Activated naive CD4-positive, alpha-beta T cell treated with anti-CD3 and anti-CD28 coated beads for 36 hours (primary cell): Measurements from ENCODE around the gene AEBP2. TPM values are rescaled to one million over a fixed set of nuclear protein-coding genes. Genes with fewer than 3 reads are reported as not detected.
"Not testable (repeated sequence)": the region's sequence is repeated elsewhere in the genome, so short reads cannot be mapped to it uniquely, and the experiment has no call there.

Source experiments
- CTCF ChIA-PET: fragments of 350-600 bp; sonication (Branson Sonifier 250); formaldehyde crosslinking; loops from one replicate; lab custom pipeline; 2021; ENCODE audit warnings: antibody characterized with exemption; lab: Charles Lee
- DNase-seq: peaks from one replicate; pipeline ENCODE4 v3.0.0-alpha.2; 2020
- H3K27ac Mint-ChIP-seq: one replicate; pipeline ENCODE4 v1.8.0; 2021; ENCODE audit warnings: mild to moderate bottlenecking, mixed read lengths
- H3K27me3 Mint-ChIP-seq: one replicate; pipeline ENCODE4 v1.8.0; 2021; ENCODE audit warnings: low read depth, mixed read lengths
- H3K36me3 Mint-ChIP-seq: one replicate; pipeline ENCODE4 v1.8.0; 2021; ENCODE audit warnings: low read depth, mixed read lengths
- H3K4me1 Mint-ChIP-seq: one replicate; pipeline ENCODE4 v1.8.0; 2021; ENCODE audit warnings: low read depth, mixed read lengths
- H3K4me3 Mint-ChIP-seq: one replicate; pipeline ENCODE4 v1.8.0; 2021; ENCODE audit warnings: mild to moderate bottlenecking, moderate library complexity, mixed read lengths
- H3K9me3 Mint-ChIP-seq: one replicate; pipeline ENCODE4 v1.8.0; 2021; ENCODE audit warnings: mixed read lengths
- intact Hi-C: fragments of 100-400 bp; cut with micrococcal nuclease; formaldehyde crosslinking; loops from one replicate; pipeline ENCODE4 v1.15.1; 2023
- total RNA-seq, 2 experiments: library from RNA; stranded (reverse); gene quantifications; one replicate each; pipeline ENCODE4 v1.2.3, GENCODE V29; 2021

AEBP2 gene
- total RNA-seq, 2 experiments from 2014 or later: 32.4 to 35.2 TPM

DNA sequence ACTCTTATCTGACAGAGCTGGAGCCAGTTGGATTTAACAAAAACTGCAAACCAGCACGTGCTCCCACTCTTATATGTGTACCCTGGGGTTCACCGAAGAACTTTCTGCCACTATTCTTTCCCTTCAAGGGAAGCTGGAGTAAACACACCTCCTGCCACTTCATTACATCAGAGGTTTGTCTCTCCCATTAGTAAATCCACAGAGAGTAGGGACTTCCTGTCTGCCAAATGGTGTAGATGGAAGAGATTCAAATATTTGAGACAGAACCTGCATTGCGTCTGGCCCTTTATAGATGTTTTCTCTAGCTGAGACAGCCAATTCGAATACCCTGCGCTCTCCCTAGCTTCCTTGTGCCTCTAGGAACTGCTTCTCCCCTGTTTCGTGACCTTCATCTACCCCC lies 29.1 kb upstream of the AEBP2 start:
- H3K9me3 Mint-ChIP-seq: no peaks in the 10 kb centered on the region
- no peak overlapping the region for H3K27ac Mint-ChIP-seq
- H3K36me3 Mint-ChIP-seq: no peaks in the 10 kb centered on the region
- no peaks in the 10 kb centered on the region for H3K4me1 Mint-ChIP-seq
- CTCF ChIA-PET: no interaction called here
- DNase-seq: no peak
- intact Hi-C loops: no loop called here
- no peaks in the 10 kb centered on the region for H3K27me3 Mint-ChIP-seq
- no peak overlapping the region for H3K4me3 Mint-ChIP-seq

DNA sequence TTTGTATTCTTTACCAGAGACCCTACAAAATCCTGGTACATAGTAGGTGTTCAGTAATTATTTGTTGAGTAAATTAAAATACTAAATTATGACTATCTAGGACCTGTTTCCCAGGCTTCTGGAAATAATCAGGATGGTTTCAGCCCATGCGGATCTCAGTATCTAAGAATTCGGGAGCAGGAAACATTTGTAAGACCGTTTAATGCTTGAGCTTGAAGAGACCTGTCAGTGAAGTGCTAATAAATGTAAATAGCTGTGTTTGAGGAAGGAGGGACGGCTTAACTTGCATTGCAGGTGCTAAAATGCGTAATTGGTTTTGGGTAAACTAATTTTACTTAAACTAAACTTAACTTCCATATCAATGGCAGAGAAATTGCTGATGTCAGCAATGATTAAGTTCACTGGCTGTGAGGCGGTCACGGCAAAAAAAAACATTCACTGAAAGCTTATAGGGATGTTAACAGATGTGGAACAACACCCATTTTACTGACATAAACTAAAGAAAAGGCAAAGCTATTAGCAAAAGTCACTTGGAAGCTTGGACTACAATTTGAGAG lies 28.6 kb upstream of the AEBP2 start:
- Mint-ChIP-seq H3K4me3 (no peak overlapping the region), H3K4me1 (no peaks in the 10 kb centered on the region), H3K27me3 (no peaks in the 10 kb centered on the region), H3K9me3 (no peaks in the 10 kb centered on the region), H3K36me3 (no peaks in the 10 kb centered on the region), H3K27ac (no peak overlapping the region)
- CTCF ChIA-PET: interaction anchor here (0.6 kb wide), 1 partner anchor 447 kb away, joined by 3 read pairs; no protein-coding TSS in a partner anchor
- no peak for DNase-seq
- intact Hi-C loops: no loop called here

- Mint-ChIP-seq H3K9me3 (no peaks in the 10 kb centered on the region), H3K27ac (no peak overlapping the region), H3K27me3 (no peaks in the 10 kb centered on the region), H3K4me3 (no peak overlapping the region), H3K36me3 (no peaks in the 10 kb centered on the region), H3K4me1 (no peaks in the 10 kb centered on the region)
- CTCF ChIA-PET: interaction anchor here (0.6 kb wide), 1 partner anchor 448 kb away, joined by 3 read pairs; no protein-coding TSS in a partner anchor
- no peak for DNase-seq
- intact Hi-C loops: no loop called here
Observed at GRCh38 chr12:19411234-19412204, 27.8 kb upstream of the AEBP2 start.

DNA sequence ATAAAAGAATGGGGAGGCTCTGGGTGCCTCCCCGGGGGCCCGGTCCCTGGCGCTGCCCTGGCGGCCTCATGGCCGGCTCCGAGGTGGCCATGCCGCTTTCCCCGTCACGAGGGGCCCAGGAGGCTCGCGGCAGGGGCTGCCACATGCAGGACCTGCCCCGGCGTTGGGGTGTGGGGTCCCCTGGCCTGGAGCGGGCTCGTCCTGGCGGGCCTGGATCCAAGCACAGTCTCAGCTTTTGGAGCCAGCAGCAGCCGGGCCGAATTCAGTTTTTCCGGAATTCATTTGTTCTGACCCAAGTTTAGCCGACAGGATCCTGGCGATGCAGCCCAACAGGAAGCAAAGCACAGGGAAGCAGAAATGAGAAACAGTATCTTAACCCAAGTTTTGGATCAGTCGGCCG lies 26.4 kb upstream of the AEBP2 start:
- DNase-seq: no peak
- Mint-ChIP-seq H3K9me3 (no peaks in the 10 kb centered on the region), H3K27me3 (no peaks in the 10 kb centered on the region), H3K27ac (no peak overlapping the region), H3K4me3 (no peak overlapping the region), H3K4me1 (no peaks in the 10 kb centered on the region), H3K36me3 (no peaks in the 10 kb centered on the region)
- CTCF ChIA-PET: no interaction called here
- intact Hi-C loops: no loop called here

DNA sequence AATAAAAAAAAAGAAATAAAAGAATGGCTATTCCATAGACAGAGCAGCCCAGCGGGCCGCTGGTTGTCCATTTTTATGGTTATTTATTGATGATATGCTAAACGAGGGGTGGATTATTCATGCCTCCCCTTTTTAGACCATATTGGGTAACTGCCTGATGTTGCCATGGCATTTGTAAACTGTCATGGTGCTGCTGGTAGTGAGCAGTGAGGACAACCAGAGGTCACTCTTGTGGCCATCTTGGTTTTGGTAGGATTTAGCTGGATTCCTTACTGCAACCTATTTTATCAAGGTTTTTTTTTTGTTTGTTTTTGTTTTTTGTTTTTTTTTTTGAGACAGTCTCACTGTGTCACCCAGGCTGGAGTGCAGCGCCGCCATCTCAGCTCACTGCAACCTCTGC lies 25.7 kb upstream of the AEBP2 start:
- H3K27me3 Mint-ChIP-seq, DNase-seq, H3K27ac Mint-ChIP-seq, intact Hi-C loops, H3K4me1 Mint-ChIP-seq, H3K9me3 Mint-ChIP-seq, H3K4me3 Mint-ChIP-seq, CTCF ChIA-PET, H3K36me3 Mint-ChIP-seq: not testable (repeated sequence)

GRCh38 chr12:19415563-19415962 lies 23.7 kb upstream of the AEBP2 start:
- DNase-seq: no peak
- H3K27me3 Mint-ChIP-seq: no peaks in the 10 kb centered on the region
- intact Hi-C loops: no loop called here
- no peak overlapping the region for H3K4me3 Mint-ChIP-seq
- no peaks in the 10 kb centered on the region for H3K4me1 Mint-ChIP-seq
- CTCF ChIA-PET: no interaction called here
- no peaks in the 10 kb centered on the region for H3K9me3 Mint-ChIP-seq
- H3K36me3 Mint-ChIP-seq: no peaks in the 10 kb centered on the region
- no peak overlapping the region for H3K27ac Mint-ChIP-seq

GRCh38 chr12:19419086-19419485 lies 20.2 kb upstream of the AEBP2 start:
- CTCF ChIA-PET: no interaction called here
- Mint-ChIP-seq H3K27ac (no peak overlapping the region), H3K27me3 (no peaks in the 10 kb centered on the region), H3K9me3 (no peaks in the 10 kb centered on the region), H3K4me1 (peaks cover 2% of the 10 kb centered on the region), H3K4me3 (no peak overlapping the region), H3K36me3 (no peaks in the 10 kb centered on the region)
- no peak for DNase-seq
- intact Hi-C loops: no loop called here

- Mint-ChIP-seq H3K4me3 (no peak overlapping the region), H3K27me3 (no peaks in the 10 kb centered on the region), H3K27ac (no peak overlapping the region), H3K4me1 (peaks cover 2% of the 10 kb centered on the region), H3K9me3 (no peaks in the 10 kb centered on the region), H3K36me3 (no peaks in the 10 kb centered on the region)
- DNase-seq: no peak
- CTCF ChIA-PET: no interaction called here
- intact Hi-C loops: no loop called here
Observed at GRCh38 chr12:19421503-19422282, 17.6 kb upstream of the AEBP2 start.

DNA sequence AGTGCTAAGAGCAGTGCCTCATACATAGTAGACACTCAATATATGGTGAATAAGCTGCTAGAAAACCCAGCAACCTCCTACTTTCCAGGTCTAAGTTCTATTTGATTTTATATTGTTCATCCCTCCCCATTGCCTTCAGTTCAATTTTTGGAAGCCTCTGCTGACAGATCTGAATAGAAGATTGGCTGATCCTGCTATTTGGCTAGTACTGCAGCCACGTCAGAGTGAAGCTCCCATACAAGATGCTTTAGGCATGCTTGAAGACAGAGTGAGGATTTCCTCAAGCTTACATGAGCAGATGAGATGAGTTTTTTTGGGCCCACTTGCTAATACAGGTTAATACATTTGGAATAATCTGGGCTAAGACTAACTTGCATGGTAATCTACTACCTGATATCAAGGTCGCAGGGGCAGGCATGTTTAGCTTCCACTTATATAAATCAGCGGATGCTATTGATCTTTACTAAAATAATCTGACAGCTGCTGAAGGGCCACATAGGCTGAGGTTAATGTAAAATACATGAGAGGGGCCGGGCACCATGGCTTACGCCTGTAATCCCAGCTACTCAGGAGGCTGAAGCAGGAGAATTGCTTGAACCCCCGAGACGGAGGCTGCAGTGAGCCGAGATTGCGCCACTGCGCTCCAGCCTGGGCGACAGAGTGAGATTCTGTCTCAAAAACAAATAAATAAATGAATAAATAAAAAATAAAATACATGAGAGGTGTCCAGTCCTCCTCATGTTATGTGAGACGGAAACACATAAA lies 15.9 kb upstream of the AEBP2 start:
- Mint-ChIP-seq H3K27me3 (no peaks in the 10 kb centered on the region), H3K9me3 (no peaks in the 10 kb centered on the region), H3K36me3 (no peaks in the 10 kb centered on the region), H3K27ac (no peak overlapping the region), H3K4me1 (peaks cover 2% of the 10 kb centered on the region), H3K4me3 (no peak overlapping the region)
- intact Hi-C loops: no loop called here
- no peak for DNase-seq
- CTCF ChIA-PET: no interaction called here

GRCh38 chr12:19428246-19428645 lies 11.0 kb upstream of the AEBP2 start:
- Mint-ChIP-seq H3K4me3 (no peak overlapping the region), H3K27me3 (no peaks in the 10 kb centered on the region), H3K27ac (no peak overlapping the region), H3K36me3 (no peaks in the 10 kb centered on the region), H3K9me3 (peaks cover 3% of the 10 kb centered on the region), H3K4me1 (peaks cover 14% of the 10 kb centered on the region)
- intact Hi-C loops: no loop called here
- no peak for DNase-seq
- CTCF ChIA-PET: no interaction called here

GRCh38 chr12:19429491-19429890 lies 9.8 kb upstream of the AEBP2 start:
- H3K36me3 Mint-ChIP-seq, H3K9me3 Mint-ChIP-seq, intact Hi-C loops, H3K27ac Mint-ChIP-seq, H3K4me3 Mint-ChIP-seq, DNase-seq, H3K27me3 Mint-ChIP-seq, CTCF ChIA-PET: not testable (repeated sequence)
- H3K4me1 Mint-ChIP-seq: peaks cover 16% of the 10 kb centered on the region

DNA sequence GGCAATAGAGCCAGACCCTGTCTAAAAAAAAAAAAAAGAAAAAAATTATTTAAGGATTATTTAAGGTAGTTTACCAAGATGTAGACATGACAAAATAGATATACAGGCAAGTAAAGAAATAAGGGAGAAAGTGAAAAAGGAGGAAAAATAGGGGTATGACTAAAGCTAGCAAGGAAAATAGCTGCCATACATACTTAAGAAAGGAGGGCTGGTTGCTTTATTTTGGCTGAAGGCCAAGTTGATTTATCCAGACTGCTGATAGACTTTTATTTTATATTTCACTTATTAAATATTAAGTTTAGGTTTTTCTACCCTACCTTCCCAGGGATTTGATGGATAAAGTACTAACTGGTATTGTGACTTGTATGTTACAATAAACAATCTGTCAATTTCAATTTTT lies 8.3 kb upstream of the AEBP2 start:
- CTCF ChIA-PET: interaction anchor here (0.6 kb wide), 1 partner anchor 22 kb away, joined by 3 read pairs; no protein-coding TSS in a partner anchor
- Mint-ChIP-seq H3K27ac (peak overlapping the region; percentile 95), H3K36me3 (no peaks in the 10 kb centered on the region), H3K27me3 (no peaks in the 10 kb centered on the region), H3K9me3 (peaks cover 3% of the 10 kb centered on the region), H3K4me1 (peaks cover 20% of the 10 kb centered on the region), H3K4me3 (no peak overlapping the region)
- no peak for DNase-seq
- intact Hi-C loops: no loop called here
